PFSK-1 (cell line): ENCODE data around the gene CABLES2.

Experiments
- FOXP2 ChIP-seq: optimal IDR thresholded peaks from 2 replicates; pipeline ENCODE3; 2011; ENCODE audit warnings: borderline replicate concordance, control low read depth, inconsistent platforms; ENCODE audit not compliant: insufficient read depth; ENCODE audit errors: extremely low read length, extremely low read depth
- POLR2AphosphoS5 ChIP-seq: IDR thresholded peaks from 2 replicates; pipeline ENCODE4 v1.6.1; 2012; ENCODE audit warnings: low read depth, mild to moderate bottlenecking, control low read depth, low read length, moderate library complexity
- SIN3A ChIP-seq: IDR thresholded peaks from 2 replicates; pipeline ENCODE4 v1.6.1; 2012; ENCODE audit warnings: mild to moderate bottlenecking, low read length, moderate library complexity, borderline replicate concordance; ENCODE audit not compliant: insufficient read depth
- TAF1 ChIP-seq: IDR thresholded peaks from 2 replicates; pipeline ENCODE4 v1.6.1; 2012; ENCODE audit warnings: low read length, control low read depth, borderline replicate concordance; ENCODE audit not compliant: insufficient read depth
- TF ChIP-seq, protein P1 (sequence below), 2 experiments: IDR thresholded peaks; 2 replicates each; pipeline versions ENCODE4 v1.6.1 to v1.8.0; 2011 to 2012; ENCODE audit warnings: low read depth in 2 of 2, low read length in 2 of 2, control low read depth in 1 of 2, inconsistent platforms in 1 of 2, mild to moderate bottlenecking in 1 of 2, moderate library complexity in 1 of 2; ENCODE audit not compliant: insufficient read depth in 1 of 2

CABLES2 gene

DNA sequence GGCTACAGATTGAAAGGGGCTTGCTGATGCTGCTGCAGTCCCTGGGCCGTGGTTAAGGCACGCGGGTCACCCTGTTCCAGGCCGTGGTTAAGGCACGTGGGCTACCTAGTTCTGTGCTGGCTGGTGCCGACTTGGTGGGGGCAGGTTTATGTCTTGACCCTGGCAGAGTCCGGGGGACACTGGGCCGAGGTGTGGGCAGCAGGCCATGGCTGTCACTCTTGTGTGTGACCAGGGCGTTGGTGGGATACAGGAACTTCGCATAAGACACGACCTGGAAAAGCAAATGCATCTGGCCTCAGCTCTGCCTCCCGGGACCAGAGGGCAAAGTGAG is 13.8 kb downstream of the CABLES2 start:
- TF ChIP-seq SIN3A = no peak
- no peak for TF ChIP-seq TAF1
- TF ChIP-seq, protein P1, sequence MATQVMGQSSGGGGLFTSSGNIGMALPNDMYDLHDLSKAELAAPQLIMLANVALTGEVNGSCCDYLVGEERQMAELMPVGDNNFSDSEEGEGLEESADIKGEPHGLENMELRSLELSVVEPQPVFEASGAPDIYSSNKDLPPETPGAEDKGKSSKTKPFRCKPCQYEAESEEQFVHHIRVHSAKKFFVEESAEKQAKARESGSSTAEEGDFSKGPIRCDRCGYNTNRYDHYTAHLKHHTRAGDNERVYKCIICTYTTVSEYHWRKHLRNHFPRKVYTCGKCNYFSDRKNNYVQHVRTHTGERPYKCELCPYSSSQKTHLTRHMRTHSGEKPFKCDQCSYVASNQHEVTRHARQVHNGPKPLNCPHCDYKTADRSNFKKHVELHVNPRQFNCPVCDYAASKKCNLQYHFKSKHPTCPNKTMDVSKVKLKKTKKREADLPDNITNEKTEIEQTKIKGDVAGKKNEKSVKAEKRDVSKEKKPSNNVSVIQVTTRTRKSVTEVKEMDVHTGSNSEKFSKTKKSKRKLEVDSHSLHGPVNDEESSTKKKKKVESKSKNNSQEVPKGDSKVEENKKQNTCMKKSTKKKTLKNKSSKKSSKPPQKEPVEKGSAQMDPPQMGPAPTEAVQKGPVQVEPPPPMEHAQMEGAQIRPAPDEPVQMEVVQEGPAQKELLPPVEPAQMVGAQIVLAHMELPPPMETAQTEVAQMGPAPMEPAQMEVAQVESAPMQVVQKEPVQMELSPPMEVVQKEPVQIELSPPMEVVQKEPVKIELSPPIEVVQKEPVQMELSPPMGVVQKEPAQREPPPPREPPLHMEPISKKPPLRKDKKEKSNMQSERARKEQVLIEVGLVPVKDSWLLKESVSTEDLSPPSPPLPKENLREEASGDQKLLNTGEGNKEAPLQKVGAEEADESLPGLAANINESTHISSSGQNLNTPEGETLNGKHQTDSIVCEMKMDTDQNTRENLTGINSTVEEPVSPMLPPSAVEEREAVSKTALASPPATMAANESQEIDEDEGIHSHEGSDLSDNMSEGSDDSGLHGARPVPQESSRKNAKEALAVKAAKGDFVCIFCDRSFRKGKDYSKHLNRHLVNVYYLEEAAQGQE (IDR thresholded peaks at IDR 0.05; ENCODE audit: insufficient read depth in 1 of 2, low read depth in 2 of 2, low read length in 2 of 2) = no peak
- no peak for TF ChIP-seq POLR2AphosphoS5
- TF ChIP-seq FOXP2 = no peak

DNA sequence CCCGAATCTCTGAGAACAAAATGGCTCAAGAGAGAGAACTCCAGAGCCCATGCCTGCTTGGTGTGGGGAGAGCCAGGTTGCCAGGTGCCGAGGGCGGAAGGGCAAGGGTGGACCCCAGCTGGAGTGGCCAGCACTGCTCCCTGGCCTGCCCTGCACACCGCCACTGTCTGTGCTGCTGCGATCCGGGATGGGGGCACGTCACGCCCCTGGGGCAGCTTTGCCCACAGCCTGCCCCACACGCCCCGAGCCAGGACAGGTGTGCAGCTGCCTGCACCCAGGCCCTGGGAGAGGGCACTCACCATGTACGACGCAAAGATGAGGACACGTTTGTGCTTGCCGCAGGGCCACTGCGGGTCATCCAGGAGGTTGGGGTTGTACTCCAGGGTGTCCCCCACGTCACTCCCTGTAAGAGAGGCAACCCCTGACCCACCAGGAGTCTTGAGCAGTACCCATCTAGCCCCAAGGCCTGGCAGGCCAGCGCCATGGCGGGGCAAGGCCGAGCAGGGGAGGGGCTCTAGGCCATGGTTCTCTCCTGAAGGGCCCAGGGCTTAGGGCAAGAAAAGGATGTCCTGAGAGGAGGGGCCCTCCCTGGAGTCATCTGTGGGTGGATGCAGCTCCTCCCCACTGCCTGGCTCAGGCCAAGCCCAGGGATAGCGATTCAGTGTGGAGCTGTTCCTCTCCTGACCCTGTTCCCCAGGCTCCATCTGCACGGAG is 14.3 kb downstream of the CABLES2 start:
- no peak for TF ChIP-seq TAF1
- TF ChIP-seq SIN3A = no peak
- TF ChIP-seq POLR2AphosphoS5 = no peak
- TF ChIP-seq FOXP2 = no peak
- TF ChIP-seq, protein P1 (IDR thresholded peaks at IDR 0.05; ENCODE audit: insufficient read depth in 1 of 2, low read depth in 2 of 2, low read length in 2 of 2) = no peak

DNA sequence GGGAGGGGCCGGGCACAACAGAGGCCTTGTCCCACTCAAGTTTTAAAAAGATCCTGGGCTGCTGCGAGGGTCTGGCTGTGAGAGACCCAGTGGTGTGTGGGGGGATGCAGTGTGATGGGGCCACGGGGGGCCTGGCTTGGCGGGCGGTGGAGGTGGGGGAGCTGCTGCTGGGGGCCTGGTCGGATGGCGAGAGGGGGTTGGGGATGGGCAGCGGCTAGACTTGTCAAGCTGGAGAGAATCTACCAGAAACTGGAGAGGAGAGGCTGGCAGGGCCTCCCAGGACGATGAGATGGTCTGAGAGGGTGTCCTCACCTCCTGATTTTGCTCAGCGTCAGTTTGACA is 15.0 kb downstream of the CABLES2 start:
- no peak for TF ChIP-seq TAF1

DNA sequence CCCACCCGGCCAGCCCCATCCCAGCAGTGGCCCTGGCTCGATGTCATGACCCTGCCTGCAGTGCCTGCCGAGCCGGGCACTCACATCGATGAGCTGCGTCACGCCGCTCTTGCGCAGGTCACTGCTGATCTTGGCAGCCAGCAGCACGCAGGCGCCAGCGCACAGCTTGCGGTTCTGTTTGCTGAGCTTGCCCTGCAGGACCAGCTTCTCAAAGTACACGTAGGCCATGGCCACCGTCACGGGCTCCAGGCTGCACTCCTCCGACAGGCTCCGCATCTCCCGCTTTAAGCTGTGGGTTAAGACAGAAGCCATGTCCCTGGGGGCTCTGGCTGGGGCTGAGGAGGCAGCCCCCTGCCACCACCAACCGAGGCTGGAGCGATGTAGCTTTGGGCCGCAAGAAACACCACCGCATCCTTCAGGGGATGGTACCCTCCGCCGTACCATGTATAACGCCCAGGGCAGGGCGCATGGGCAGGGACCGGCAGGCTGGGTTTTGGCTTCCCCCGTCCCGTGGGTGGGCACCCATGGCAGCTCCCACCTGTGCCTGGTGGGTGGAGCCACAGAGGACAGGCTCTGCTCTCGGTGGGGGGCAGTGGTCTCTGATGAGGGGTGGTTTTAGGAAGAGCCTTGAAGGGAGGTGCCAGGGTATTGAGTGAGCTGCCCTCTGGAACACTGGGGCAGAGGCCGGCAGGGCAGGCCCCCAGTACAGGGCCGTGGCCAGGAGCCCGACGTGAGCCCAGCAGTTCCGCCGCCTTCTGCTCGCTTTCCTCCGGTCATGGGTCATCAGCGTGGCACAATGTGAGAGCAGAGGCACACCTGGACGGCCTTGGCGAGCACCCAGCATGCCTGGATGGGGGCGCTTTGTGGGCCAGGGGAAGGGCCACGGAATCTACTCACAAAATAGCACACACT is 15.7 kb downstream of the CABLES2 start:
- TF ChIP-seq, protein P1 (IDR thresholded peaks at IDR 0.05; ENCODE audit: insufficient read depth in 1 of 2, low read depth in 2 of 2, low read length in 2 of 2) = no peak
- TF ChIP-seq SIN3A (no peak), POLR2AphosphoS5 (no peak), FOXP2 (no peak), TAF1 (no peak)

DNA sequence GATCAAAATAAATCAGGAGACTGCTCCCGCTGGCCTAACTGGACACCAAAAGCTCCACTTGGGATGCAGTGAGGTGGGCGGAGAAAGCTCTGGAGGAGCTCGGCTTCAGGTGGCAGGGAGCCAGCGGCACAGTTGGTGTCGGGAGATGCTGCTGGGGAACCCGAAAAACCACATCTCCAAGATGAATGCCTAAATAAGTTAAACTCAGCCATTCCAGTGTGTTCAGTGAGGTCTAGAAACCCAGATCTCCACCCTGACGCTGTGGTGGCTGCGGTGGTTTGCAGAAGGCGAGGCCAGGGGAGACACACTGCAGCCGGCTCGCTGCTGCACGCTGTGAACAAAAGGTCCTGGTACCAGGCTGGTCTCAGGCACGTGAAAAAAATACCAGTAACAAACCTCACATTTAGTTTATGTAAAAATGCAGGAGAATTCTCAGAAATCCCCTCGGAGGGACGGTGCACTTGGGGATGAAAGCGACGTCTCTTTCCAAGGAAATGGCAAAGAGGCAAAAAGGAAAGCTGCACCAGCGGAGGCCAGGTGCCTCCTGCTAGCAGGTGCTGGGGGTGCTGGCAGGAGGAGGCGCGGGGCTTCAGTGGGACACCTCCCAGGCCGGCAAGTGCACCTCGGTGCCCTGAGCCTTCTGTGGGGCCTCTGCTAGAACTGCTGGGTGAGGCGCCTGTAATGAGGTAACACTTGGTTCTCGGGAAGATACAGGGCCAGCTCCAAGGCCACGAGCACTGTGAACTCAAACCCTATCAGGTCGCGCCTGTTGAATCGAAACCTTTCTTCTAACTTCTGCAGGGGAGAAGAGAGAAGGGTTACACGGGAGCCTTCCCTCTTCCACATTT is 16.5 kb downstream of the CABLES2 start:
- no peak for TF ChIP-seq FOXP2
- TF ChIP-seq POLR2AphosphoS5 = no peak
- TF ChIP-seq, protein P1 (IDR thresholded peaks at IDR 0.05; ENCODE audit: insufficient read depth in 1 of 2, low read depth in 2 of 2, low read length in 2 of 2) = no peak
- TF ChIP-seq TAF1 = no peak
- TF ChIP-seq SIN3A = no peak
